Trophoblast cell (in vitro differentiated cells and primary cell): Measurements from ENCODE around the gene LPIN1.
"Not testable (repeated sequence)": the region's sequence is repeated elsewhere in the genome, so short reads cannot be mapped to it uniquely, and the experiment has no call there.

Experiments used
- DNase-seq, 2 donors: peaks; one replicate each; pipeline ENCODE4 v3.0.0-alpha.2; 2016
- H2AFZ ChIP-seq: 2 replicates; pipeline ENCODE4 v1.6.1; 2013; ENCODE audit warnings: low read length, moderate library complexity, mild to moderate bottlenecking; ENCODE audit not compliant: insufficient read depth, poor library complexity
- H2AK5ac ChIP-seq: 2 replicates; pipeline ENCODE4 v1.6.1; 2013; ENCODE audit warnings: mild to moderate bottlenecking, low read length
- H2BK120ac ChIP-seq: 2 replicates; pipeline ENCODE4 v1.6.1; 2013; ENCODE audit warnings: low read length, mild to moderate bottlenecking, moderate library complexity; ENCODE audit not compliant: insufficient read depth, poor library complexity
- H2BK12ac ChIP-seq: 2 replicates; pipeline ENCODE4 v1.6.1; 2013; ENCODE audit warnings: mild to moderate bottlenecking, low read length, moderate library complexity
- H2BK5ac ChIP-seq: 2 replicates; pipeline ENCODE4 v1.6.1; 2013; ENCODE audit warnings: low read length, low read depth, moderate library complexity, mild to moderate bottlenecking; ENCODE audit not compliant: poor library complexity
- H3K14ac ChIP-seq: 2 replicates; pipeline ENCODE4 v1.6.1; 2013; ENCODE audit warnings: mild to moderate bottlenecking, low read length
- H3K18ac ChIP-seq: 2 replicates; pipeline ENCODE4 v1.6.1; 2013; ENCODE audit warnings: mild to moderate bottlenecking, low read length
- H3K23ac ChIP-seq: 2 replicates; pipeline ENCODE4 v1.6.1; 2013; ENCODE audit warnings: low read length
- H3K27ac ChIP-seq: 2 replicates; pipeline ENCODE4 v1.5.1; 2013; ENCODE audit warnings: low read depth, mild to moderate bottlenecking, inconsistent platforms, low read length, moderate library complexity
- H3K27me3 ChIP-seq: 2 replicates; pipeline ENCODE4 v1.6.1; 2013; ENCODE audit warnings: inconsistent platforms, mild to moderate bottlenecking, low read length, moderate library complexity; ENCODE audit not compliant: insufficient read depth
- H3K36me3 ChIP-seq, 2 experiments: 1 replicate in 1 of 2; 2 replicates in 1 of 2; pipeline ENCODE4 v1.6.1; 2013; ENCODE audit warnings: low read length in 2 of 2, mild to moderate bottlenecking in 2 of 2, moderate library complexity in 1 of 2; ENCODE audit not compliant: insufficient read depth in 2 of 2, control insufficient read depth in 1 of 2
- H3K4ac ChIP-seq: 2 replicates; pipeline ENCODE4 v1.6.1; 2013; ENCODE audit warnings: low read depth, mild to moderate bottlenecking, low read length, moderate library complexity
- H3K4me1 ChIP-seq, 2 experiments: 1 replicate in 1 of 2; 2 replicates in 1 of 2; pipeline ENCODE4 v1.6.1; 2013; ENCODE audit warnings: low read length in 2 of 2, mild to moderate bottlenecking in 2 of 2, moderate library complexity in 1 of 2; ENCODE audit not compliant: insufficient read depth in 2 of 2, control insufficient read depth in 1 of 2
- H3K4me2 ChIP-seq: 2 replicates; pipeline ENCODE4 v1.6.1; 2013; ENCODE audit warnings: inconsistent platforms, mild to moderate bottlenecking, low read length, moderate library complexity
- H3K4me3 ChIP-seq: 2 replicates; pipeline ENCODE4 v1.5.1; 2013; ENCODE audit warnings: mild to moderate bottlenecking, low read depth, low read length, inconsistent platforms
- H3K79me1 ChIP-seq: one replicate; pipeline ENCODE4 v1.6.1; 2013; ENCODE audit warnings: low read length
- H3K79me2 ChIP-seq: 2 replicates; pipeline ENCODE4 v1.6.1; 2013; ENCODE audit warnings: low read length, mild to moderate bottlenecking; ENCODE audit not compliant: control insufficient read depth, insufficient read depth, poor library complexity
- H3K9ac ChIP-seq: 2 replicates; pipeline ENCODE4 v1.6.1; 2013; ENCODE audit warnings: mild to moderate bottlenecking, low read length
- H3K9me3 ChIP-seq: 2 replicates; pipeline ENCODE4 v1.6.1; 2013; ENCODE audit warnings: low read depth, mild to moderate bottlenecking, control low read depth, inconsistent platforms, low read length; ENCODE audit not compliant: insufficient read depth
- H4K12ac ChIP-seq: 2 replicates; pipeline ENCODE4 v1.6.1; 2013; ENCODE audit warnings: low read depth, mild to moderate bottlenecking, low read length, moderate library complexity
- H4K8ac ChIP-seq: 2 replicates; pipeline ENCODE4 v1.6.1; 2013; ENCODE audit warnings: low read depth, mild to moderate bottlenecking, low read length, moderate library complexity
- H4K91ac ChIP-seq: one replicate; pipeline ENCODE4 v1.6.1; 2013; ENCODE audit warnings: low read depth, mild to moderate bottlenecking, low read length, moderate library complexity
- WGBS: extraction: QIAGEN DNeasy Blood & Tissue Kit; methylation state at CpG from one replicate; pipeline ENCODE4 v1.1.7; 2013; ENCODE audit warnings: missing lambda C conversion rate; ENCODE audit not compliant: insufficient read length, insufficient coverage; ENCODE audit errors: extremely low coverage; 5-methylcytosine and 5-hydroxymethylcytosine counted together

The LPIN1 gene

DNA sequence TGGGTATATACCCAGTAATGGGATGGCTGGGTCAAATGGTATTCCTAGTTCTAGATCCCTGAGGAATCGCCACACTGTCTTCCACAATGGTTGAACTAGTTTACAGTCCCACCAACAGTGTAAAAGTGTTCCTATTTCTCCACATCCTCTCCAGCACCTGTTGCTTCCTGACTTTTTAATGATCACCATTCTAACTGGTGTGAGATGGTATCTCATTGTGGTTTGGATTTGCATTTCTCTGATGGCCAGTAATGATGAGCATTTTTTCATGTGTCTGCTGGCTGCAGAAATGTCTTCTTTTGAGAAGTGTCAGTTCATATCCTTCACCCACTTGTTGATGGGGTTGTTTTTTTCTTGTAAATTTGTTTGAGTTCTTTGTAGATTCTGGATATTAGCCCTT lies 98.4 kb downstream of the LPIN1 start:
- H3K4ac ChIP-seq, result not testable (repeated sequence)

DNA sequence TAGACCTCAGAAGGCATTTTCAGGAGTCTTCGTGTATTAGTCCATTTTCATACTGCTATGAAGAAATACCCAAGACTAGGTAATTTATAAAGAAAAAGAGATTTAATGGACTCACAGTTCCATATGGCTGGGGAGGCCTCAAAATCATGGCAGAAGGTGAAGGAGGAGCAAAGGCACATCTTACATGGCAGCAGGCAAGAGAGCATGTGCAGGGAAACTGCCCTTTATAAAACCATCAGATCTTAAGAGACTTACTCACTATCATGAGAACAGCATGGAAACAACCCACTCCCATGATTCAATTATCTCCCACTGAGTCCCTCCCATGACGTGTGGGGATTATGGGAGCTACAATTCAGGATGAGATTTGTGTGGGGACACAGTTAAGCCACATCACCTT lies 101.5 kb downstream of the LPIN1 start:
- H3K9ac ChIP-seq, H3K79me2 ChIP-seq, H4K12ac ChIP-seq, H3K79me1 ChIP-seq, H3K14ac ChIP-seq, H2BK12ac ChIP-seq, H4K91ac ChIP-seq, DNase-seq, H3K36me3 ChIP-seq, H3K27ac ChIP-seq, H3K4me3 ChIP-seq, H2AK5ac ChIP-seq, H3K9me3 ChIP-seq, H3K4me2 ChIP-seq, H4K8ac ChIP-seq, H3K4me1 ChIP-seq, H2BK5ac ChIP-seq, H2AFZ ChIP-seq, H3K23ac ChIP-seq, H3K4ac ChIP-seq, H2BK120ac ChIP-seq, H3K27me3 ChIP-seq, H3K18ac ChIP-seq: not testable (repeated sequence)
- WGBS, result no CpG with 5 or more reads among the region's 2 CpGs

More for the DNA sequence above, 98.4 kb downstream of the LPIN1 start:
- not testable (repeated sequence) for H3K36me3 ChIP-seq, H3K4me2 ChIP-seq, H3K4me1 ChIP-seq, H3K23ac ChIP-seq, H4K91ac ChIP-seq, H2BK12ac ChIP-seq, H3K14ac ChIP-seq, H3K79me2 ChIP-seq, H4K12ac ChIP-seq, H3K9me3 ChIP-seq, H2AK5ac ChIP-seq, H2BK120ac ChIP-seq, H3K27me3 ChIP-seq, H3K27ac ChIP-seq, H4K8ac ChIP-seq, H3K79me1 ChIP-seq, DNase-seq, H3K18ac ChIP-seq, H2AFZ ChIP-seq, H3K9ac ChIP-seq, H3K4me3 ChIP-seq, H2BK5ac ChIP-seq
- WGBS, result no CpG with 5 or more reads among the region's 1 CpG

DNA sequence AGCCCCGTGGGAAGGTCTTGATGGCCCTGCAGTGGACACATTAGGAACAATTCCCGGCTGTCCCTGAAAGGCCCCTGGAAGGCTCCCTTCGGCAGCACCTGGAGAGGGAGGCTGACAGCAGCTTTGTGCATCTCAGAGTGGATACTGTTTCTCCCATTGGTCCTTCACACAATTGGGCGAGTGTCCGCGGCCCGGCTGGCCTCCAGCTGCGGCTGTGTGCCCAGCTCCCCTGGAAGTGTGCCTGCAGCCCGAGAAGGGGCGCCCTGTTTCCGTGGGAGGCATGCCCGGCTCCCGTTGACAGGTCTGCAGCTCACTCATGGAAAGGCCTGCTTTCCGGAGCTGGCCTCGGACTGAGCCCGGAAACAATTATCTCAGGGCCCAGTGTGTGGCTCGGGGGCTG lies 103.7 kb downstream of the LPIN1 start:
- H2AK5ac ChIP-seq, result no peak overlapping the region

DNA sequence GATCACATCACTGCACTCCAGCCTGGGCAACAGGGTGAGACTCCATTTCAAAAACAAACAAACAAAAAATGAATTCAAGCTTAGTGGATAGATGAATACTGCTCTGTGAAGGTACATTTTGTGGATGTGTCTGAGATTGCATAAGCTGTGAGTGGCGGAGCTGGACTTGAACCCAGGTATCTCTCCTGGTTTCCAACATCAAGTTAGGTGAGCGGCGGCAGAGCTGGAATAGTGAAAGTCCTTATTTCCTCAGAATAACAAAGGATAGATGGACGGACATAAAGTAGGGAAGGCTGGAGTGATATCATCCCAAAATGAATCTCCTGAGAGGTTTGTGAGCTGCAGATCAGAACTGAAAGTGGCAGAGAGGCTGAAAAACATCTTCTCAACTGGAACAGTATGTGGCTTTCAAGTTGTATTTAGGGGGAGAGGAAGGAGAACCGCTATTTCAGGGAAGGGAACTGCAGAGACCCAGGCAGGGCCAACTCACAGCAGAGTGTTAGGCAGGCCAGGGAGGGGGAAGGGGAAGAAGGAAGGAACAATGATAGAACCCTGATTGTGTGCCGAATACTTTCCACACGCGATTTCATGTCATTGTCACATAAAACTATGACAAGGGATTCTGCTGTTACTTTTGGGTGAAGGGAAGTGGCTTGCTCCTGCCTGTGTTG lies 106.2 kb downstream of the LPIN1 start:
- no CpG with 5 or more reads among the region's 8 CpGs for WGBS
- Histone ChIP-seq H4K8ac (no peak overlapping the region), H3K4me2 (no peak overlapping the region), H4K12ac (no peak overlapping the region), H3K9ac (no peak overlapping the region), H3K18ac (no peak overlapping the region), H3K9me3 (peaks cover 11% of the 10 kb centered on the region), H3K79me2 (no peaks in the 10 kb centered on the region), H2BK5ac (no peak overlapping the region), H2AFZ (no peak overlapping the region), H3K23ac (no peak overlapping the region), H2BK120ac (no peak overlapping the region), H3K27ac (no peak overlapping the region), H3K14ac (no peak overlapping the region), H3K36me3 (no peaks in the 10 kb centered on the region), H3K27me3 (no peaks in the 10 kb centered on the region), H3K4ac (no peak overlapping the region), H3K79me1 (no peaks in the 10 kb centered on the region), H2AK5ac (no peak overlapping the region), H4K91ac (no peak overlapping the region), H3K4me3 (no peak overlapping the region), H3K4me1 (peaks cover 3 to 4% of the 10 kb centered on the region in 2 experiments), H2BK12ac (no peak overlapping the region)
- no peak for DNase-seq

More for the DNA sequence above, 103.7 kb downstream of the LPIN1 start:
- H3K18ac ChIP-seq, result no peak overlapping the region
- no peak overlapping the region for H3K4ac ChIP-seq
- peaks cover 8% of the 10 kb centered on the region for H3K9me3 ChIP-seq
- no peaks in the 10 kb centered on the region for H3K79me2 ChIP-seq
- H3K23ac ChIP-seq, result no peak overlapping the region
- peaks cover 3 to 4% of the 10 kb centered on the region in 2 experiments for H3K4me1 ChIP-seq
- no peak overlapping the region for H2BK120ac ChIP-seq
- no peak overlapping the region for H3K27ac ChIP-seq
- H2BK12ac ChIP-seq, result no peak overlapping the region
- no peak overlapping the region for H3K4me2 ChIP-seq
- H4K91ac ChIP-seq, result no peak overlapping the region
- H3K14ac ChIP-seq, result no peak overlapping the region
- no peaks in the 10 kb centered on the region for H3K36me3 ChIP-seq
- DNase-seq, result no peak
- H2AFZ ChIP-seq, result no peak overlapping the region
- H3K27me3 ChIP-seq, result no peaks in the 10 kb centered on the region
- H3K79me1 ChIP-seq, result no peaks in the 10 kb centered on the region
- no peak overlapping the region for H2BK5ac ChIP-seq
- H3K4me3 ChIP-seq, result no peak overlapping the region
- no peak overlapping the region for H4K12ac ChIP-seq
- no peak overlapping the region for H3K9ac ChIP-seq
- no CpG with 5 or more reads among the region's 17 CpGs for WGBS
- H4K8ac ChIP-seq, result no peak overlapping the region
